Prostate gland (tissue), 2 donors: ENCODE data around the gene FADS2. TPM values are rescaled to one million over a fixed set of nuclear protein-coding genes. Genes with fewer than 3 reads are reported as not detected.

ENCODE experiments used
- DNase-seq: peaks from one replicate; pipeline ENCODE4 v3.0.0-alpha.2; 2019; ENCODE audit warnings: low spot score
- H3K27ac ChIP-seq, 2 donors: fragments of 200-600 bp; sonication (generic); 2 replicates each; pipeline ENCODE4 v1.5.1; 2017 to 2019
- H3K27me3 ChIP-seq: fragments of 200-600 bp; sonication (generic); replicated peaks from 2 replicates; pipeline ENCODE4 v1.5.1; 2019; ENCODE audit not compliant: insufficient read depth
- H3K36me3 ChIP-seq, 2 donors: fragments of 200-600 bp; sonication (generic); 1 replicate in 1 of 2; 2 replicates in 1 of 2; pipeline versions ENCODE4 v1.5.1 to v1.8.1; 2017 to 2019
- H3K4me1 ChIP-seq: fragments of 200-600 bp; sonication (generic); replicated peaks from 2 replicates; pipeline ENCODE4 v1.5.1; 2019
- H3K4me3 ChIP-seq, 2 donors: fragments of 200-600 bp; sonication (generic); 2 replicates each; pipeline ENCODE4 v1.5.1; 2017 to 2019
- H3K9me3 ChIP-seq: fragments of 200-600 bp; sonication (generic); 2 replicates; pipeline ENCODE4 v1.5.1; 2017
- CTCF ChIP-seq, 4 experiments: fragments of 200-600 bp in 2 of 4; fragments of 450-650 bp in 2 of 4; sonication (generic) in 2 of 4; IDR thresholded peaks; 1 replicate in 3 of 4; 2 replicates in 1 of 4; pipeline ENCODE4 v1.5.1; 2016 to 2019; ENCODE audit warnings: antibody characterized with exemption in 4 of 4, mild to moderate bottlenecking in 2 of 4, moderate library complexity in 2 of 4
- POLR2A ChIP-seq: fragments of 450-650 bp; IDR thresholded peaks from one replicate; pipeline ENCODE4 v1.6.1; 2016; ENCODE audit warnings: antibody characterized with exemption, mild to moderate bottlenecking
- POLR2AphosphoS5 ChIP-seq: sonication (generic); formaldehyde crosslinking; IDR thresholded peaks from one replicate; pipeline ENCODE4 v1.6.1; 2017; ENCODE audit warnings: antibody characterized with exemption
- WGBS: methylation state at CpG from one replicate; pipeline ENCODE4 v1.1.5; 2018; 5-methylcytosine and 5-hydroxymethylcytosine counted together
- intact Hi-C: fragments of 100-400 bp; cut with DNase I; formaldehyde crosslinking; loops from one replicate; pipeline ENCODE4 v1.14.2; 2022
- total RNA-seq, 2 donors: library from RNA; depleted of rRNA; stranded (reverse); fragments of >200 nt; gene quantifications; one replicate each; pipeline ENCODE4 v1.1.0, GENCODE V29; 2016

FADS2 gene
- total RNA-seq, 2 donors from 2014 or later: 67.5 to 213 TPM

GRCh38 chr11:61868571-61869428 lies 40.7 kb downstream of the FADS2 start:
- TF ChIP-seq POLR2A (no peak), CTCF (IDR thresholded peaks at IDR 0.05) (no peak), POLR2AphosphoS5 (no peak)
- intact Hi-C loops: no loop called here
- no peaks in the 10 kb centered on the region for H3K27me3 ChIP-seq
- H3K27ac ChIP-seq: no peak overlapping the region
- no peaks in the 10 kb centered on the region for H3K9me3 ChIP-seq
- H3K4me1 ChIP-seq: no peaks in the 10 kb centered on the region
- no peak for DNase-seq
- H3K4me3 ChIP-seq: no peak overlapping the region
- H3K36me3 ChIP-seq: no peaks in the 10 kb centered on the region
- WGBS: 86% methylated on average over 14 of the region's 14 CpGs

- TF ChIP-seq POLR2A (no peak), POLR2AphosphoS5 (no peak), CTCF (IDR thresholded peaks at IDR 0.05) (no peak)
- no peak for DNase-seq
- Histone ChIP-seq H3K4me1 (no peaks in the 10 kb centered on the region), H3K4me3 (no peak overlapping the region), H3K27me3 (no peaks in the 10 kb centered on the region), H3K9me3 (no peaks in the 10 kb centered on the region), H3K27ac (no peak overlapping the region), H3K36me3 (no peaks in the 10 kb centered on the region)
- WGBS: 79% methylated on average over 4 of the region's 4 CpGs
- intact Hi-C loops: no loop called here
These were observed 41.3 kb downstream of the FADS2 start for GRCh38 chr11:61869429-61869707.

GRCh38 chr11:61869708-61870451 lies 41.8 kb downstream of the FADS2 start:
- H3K27ac ChIP-seq: no peak overlapping the region
- H3K36me3 ChIP-seq: no peaks in the 10 kb centered on the region
- no peaks in the 10 kb centered on the region for H3K27me3 ChIP-seq
- no peaks in the 10 kb centered on the region for H3K4me1 ChIP-seq
- TF ChIP-seq POLR2AphosphoS5: no peak
- no peak for TF ChIP-seq POLR2A
- intact Hi-C loops: no loop called here
- no peak for DNase-seq
- H3K4me3 ChIP-seq: no peak overlapping the region
- WGBS: 76% methylated on average over 20 of the region's 21 CpGs
- no peaks in the 10 kb centered on the region for H3K9me3 ChIP-seq

GRCh38 chr11:61870541-61871031 lies 42.5 kb downstream of the FADS2 start:
- H3K4me1 ChIP-seq: no peaks in the 10 kb centered on the region
- no peak for DNase-seq
- no peaks in the 10 kb centered on the region for H3K27me3 ChIP-seq
- 37% methylated on average over 10 of the region's 10 CpGs for WGBS
- TF ChIP-seq POLR2AphosphoS5 (no peak), CTCF (IDR thresholded peaks at IDR 0.05) (no peak), POLR2A (no peak)
- peak overlapping the region; percentile 26 to 36 for H3K27ac ChIP-seq
- intact Hi-C loops: no loop called here
- no peaks in the 10 kb centered on the region for H3K9me3 ChIP-seq
- H3K4me3 ChIP-seq: no peak overlapping the region
- H3K36me3 ChIP-seq: no peaks in the 10 kb centered on the region

GRCh38 chr11:61871158-61871597 lies 43.1 kb downstream of the FADS2 start:
- H3K27me3 ChIP-seq: no peaks in the 10 kb centered on the region
- no peaks in the 10 kb centered on the region for H3K4me1 ChIP-seq
- 3% methylated on average over 24 of the region's 24 CpGs for WGBS
- H3K27ac ChIP-seq: peak overlapping the region; percentile 26 to 36
- H3K9me3 ChIP-seq: no peaks in the 10 kb centered on the region
- H3K4me3 ChIP-seq: no peak overlapping the region
- DNase-seq: peak; percentile 68
- TF ChIP-seq CTCF (IDR thresholded peaks at IDR 0.05): peak; percentile 36 to 93 (median 72)
- TF ChIP-seq POLR2A: no peak
- TF ChIP-seq POLR2AphosphoS5: peak; percentile 31
- H3K36me3 ChIP-seq: no peaks in the 10 kb centered on the region
- intact Hi-C loops: no loop called here
